ENCODE results near the gene HELT. TPM values are rescaled to one million over a fixed set of nuclear protein-coding genes. Genes with fewer than 3 reads are reported as not detected.

The HELT gene
- total RNA-seq, 1 donor from 2014 or later = not detected

GRCh38 chr4:185066179-185066578, 47.9 kb downstream of the HELT start:
- no peaks in the 10 kb centered on the region for H3K9me3 Mint-ChIP-seq (ENCODE audit: unreplicated experiment)
- no peak overlapping the region for H3K4me3 Mint-ChIP-seq (ENCODE audit: unreplicated experiment)
- H3K36me3 Mint-ChIP-seq (ENCODE audit: low read depth, unreplicated experiment) = no peaks in the 10 kb centered on the region
- H3K4me1 Mint-ChIP-seq (ENCODE audit: unreplicated experiment) = no peaks in the 10 kb centered on the region
- H3K27me3 Mint-ChIP-seq (ENCODE audit: unreplicated experiment) = no peaks in the 10 kb centered on the region
- no peak for TF ChIP-seq CTCF (IDR thresholded peaks at IDR 0.05; ENCODE audit: unreplicated experiment)
- no peak overlapping the region for H3K27ac Mint-ChIP-seq (ENCODE audit: unreplicated experiment)
- no peak for DNase-seq (ENCODE audit: low spot score)

DNA sequence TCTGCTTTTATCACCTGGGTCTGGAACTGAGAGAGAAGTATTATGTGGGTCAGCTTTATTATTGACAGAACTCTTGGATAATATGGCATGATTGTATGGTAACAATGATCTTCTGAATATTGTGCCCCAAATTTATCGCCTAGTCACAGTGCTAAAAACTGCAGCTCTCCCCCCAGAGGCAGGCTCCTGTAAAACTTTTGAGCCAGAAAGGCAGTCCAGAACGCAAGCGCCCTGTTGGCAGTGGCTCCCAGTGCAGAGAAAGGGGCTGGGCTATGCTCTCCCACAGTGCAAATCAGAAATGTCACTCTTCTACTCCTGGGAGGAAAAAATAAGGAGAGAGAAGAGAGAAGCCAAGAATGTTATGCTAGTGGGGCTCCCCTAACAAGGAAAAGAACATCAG, 50.5 kb downstream of the HELT start:
- no peak overlapping the region for H3K4me3 Mint-ChIP-seq (ENCODE audit: unreplicated experiment)
- H3K36me3 Mint-ChIP-seq (ENCODE audit: low read depth, unreplicated experiment) = no peaks in the 10 kb centered on the region
- DNase-seq (ENCODE audit: low spot score) = peak; percentile 11
- no peak overlapping the region for H3K27ac Mint-ChIP-seq (ENCODE audit: unreplicated experiment)
- H3K27me3 Mint-ChIP-seq (ENCODE audit: unreplicated experiment) = no peaks in the 10 kb centered on the region
- no peaks in the 10 kb centered on the region for H3K4me1 Mint-ChIP-seq (ENCODE audit: unreplicated experiment)
- TF ChIP-seq CTCF (IDR thresholded peaks at IDR 0.05; ENCODE audit: unreplicated experiment) = no peak
- H3K9me3 Mint-ChIP-seq (ENCODE audit: unreplicated experiment) = no peaks in the 10 kb centered on the region

Other genes with a start within 250 kb of the HELT start
- gene ACSL1, start 192.5 kb upstream of the HELT start, total RNA-seq (ENCODE audit: unreplicated experiment) = 4.3 TPM
- 8.9 TPM for gene SLC25A4, start 124.8 kb downstream of the HELT start, total RNA-seq (ENCODE audit: unreplicated experiment)
- gene CFAP97, start 185.5 kb downstream of the HELT start, total RNA-seq (ENCODE audit: unreplicated experiment) = 18.2 TPM
- gene SNX25, start 191.1 kb downstream of the HELT start, total RNA-seq (ENCODE audit: unreplicated experiment) = 19.3 TPM

Data from endothelial cell (in vitro differentiated cells).